Measurements from ENCODE around the gene CD2BP2.
"Not testable (repeated sequence)": the region's sequence is repeated elsewhere in the genome, so short reads cannot be mapped to it uniquely, and the experiment has no call there.

DNA sequence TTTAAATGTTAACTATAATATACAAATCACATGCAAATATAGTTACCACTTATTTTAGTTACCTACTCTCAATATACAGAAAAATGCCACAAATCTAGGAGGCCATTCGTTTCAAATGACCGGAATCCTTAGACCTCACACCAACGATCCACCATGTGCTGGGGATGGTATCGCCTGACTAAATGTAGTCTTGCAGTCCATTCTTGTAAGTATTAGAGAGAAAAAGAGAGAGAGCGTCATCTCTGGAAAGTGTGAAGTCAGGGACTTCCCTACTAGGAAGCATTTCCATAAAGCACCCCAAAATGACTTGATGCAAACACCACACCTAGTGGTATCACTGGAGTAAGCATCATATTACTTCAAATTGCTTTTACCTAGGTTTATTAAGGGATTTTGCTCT, 45.9 kb downstream of the CD2BP2 start:
- TF ChIP-seq, protein P1, sequence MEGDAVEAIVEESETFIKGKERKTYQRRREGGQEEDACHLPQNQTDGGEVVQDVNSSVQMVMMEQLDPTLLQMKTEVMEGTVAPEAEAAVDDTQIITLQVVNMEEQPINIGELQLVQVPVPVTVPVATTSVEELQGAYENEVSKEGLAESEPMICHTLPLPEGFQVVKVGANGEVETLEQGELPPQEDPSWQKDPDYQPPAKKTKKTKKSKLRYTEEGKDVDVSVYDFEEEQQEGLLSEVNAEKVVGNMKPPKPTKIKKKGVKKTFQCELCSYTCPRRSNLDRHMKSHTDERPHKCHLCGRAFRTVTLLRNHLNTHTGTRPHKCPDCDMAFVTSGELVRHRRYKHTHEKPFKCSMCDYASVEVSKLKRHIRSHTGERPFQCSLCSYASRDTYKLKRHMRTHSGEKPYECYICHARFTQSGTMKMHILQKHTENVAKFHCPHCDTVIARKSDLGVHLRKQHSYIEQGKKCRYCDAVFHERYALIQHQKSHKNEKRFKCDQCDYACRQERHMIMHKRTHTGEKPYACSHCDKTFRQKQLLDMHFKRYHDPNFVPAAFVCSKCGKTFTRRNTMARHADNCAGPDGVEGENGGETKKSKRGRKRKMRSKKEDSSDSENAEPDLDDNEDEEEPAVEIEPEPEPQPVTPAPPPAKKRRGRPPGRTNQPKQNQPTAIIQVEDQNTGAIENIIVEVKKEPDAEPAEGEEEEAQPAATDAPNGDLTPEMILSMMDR (IDR thresholded peaks at IDR 0.05; ENCODE audit: insufficient read depth, low read length), result not testable (repeated sequence)
- TF ChIP-seq POLR2AphosphoS5 (IDR thresholded peaks at IDR 0.05; ENCODE audit: low read depth), result not testable (repeated sequence)
- TF ChIP-seq, protein P2, sequence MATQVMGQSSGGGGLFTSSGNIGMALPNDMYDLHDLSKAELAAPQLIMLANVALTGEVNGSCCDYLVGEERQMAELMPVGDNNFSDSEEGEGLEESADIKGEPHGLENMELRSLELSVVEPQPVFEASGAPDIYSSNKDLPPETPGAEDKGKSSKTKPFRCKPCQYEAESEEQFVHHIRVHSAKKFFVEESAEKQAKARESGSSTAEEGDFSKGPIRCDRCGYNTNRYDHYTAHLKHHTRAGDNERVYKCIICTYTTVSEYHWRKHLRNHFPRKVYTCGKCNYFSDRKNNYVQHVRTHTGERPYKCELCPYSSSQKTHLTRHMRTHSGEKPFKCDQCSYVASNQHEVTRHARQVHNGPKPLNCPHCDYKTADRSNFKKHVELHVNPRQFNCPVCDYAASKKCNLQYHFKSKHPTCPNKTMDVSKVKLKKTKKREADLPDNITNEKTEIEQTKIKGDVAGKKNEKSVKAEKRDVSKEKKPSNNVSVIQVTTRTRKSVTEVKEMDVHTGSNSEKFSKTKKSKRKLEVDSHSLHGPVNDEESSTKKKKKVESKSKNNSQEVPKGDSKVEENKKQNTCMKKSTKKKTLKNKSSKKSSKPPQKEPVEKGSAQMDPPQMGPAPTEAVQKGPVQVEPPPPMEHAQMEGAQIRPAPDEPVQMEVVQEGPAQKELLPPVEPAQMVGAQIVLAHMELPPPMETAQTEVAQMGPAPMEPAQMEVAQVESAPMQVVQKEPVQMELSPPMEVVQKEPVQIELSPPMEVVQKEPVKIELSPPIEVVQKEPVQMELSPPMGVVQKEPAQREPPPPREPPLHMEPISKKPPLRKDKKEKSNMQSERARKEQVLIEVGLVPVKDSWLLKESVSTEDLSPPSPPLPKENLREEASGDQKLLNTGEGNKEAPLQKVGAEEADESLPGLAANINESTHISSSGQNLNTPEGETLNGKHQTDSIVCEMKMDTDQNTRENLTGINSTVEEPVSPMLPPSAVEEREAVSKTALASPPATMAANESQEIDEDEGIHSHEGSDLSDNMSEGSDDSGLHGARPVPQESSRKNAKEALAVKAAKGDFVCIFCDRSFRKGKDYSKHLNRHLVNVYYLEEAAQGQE (IDR thresholded peaks at IDR 0.05; ENCODE audit: insufficient replicate concordance, low read depth), result not testable (repeated sequence)

All from HL-60 (cell line).